GM23338 (cell line): ENCODE data around the gene YWHAE. TPM values are rescaled to one million over a fixed set of nuclear protein-coding genes. Genes with fewer than 3 reads are reported as not detected.

Source experiments
- ATAC-seq: fragments of 200-7000 bp; cut with Tn5 transposase; 3 replicates; pipeline ENCODE4 v1.9.1; 2020
- DNase-seq: peaks from one replicate; pipeline ENCODE4 v3.0.0-alpha.2; 2015; ENCODE audit warnings: low spot score
- H2AFZ ChIP-seq: fragments of 200-600 bp; sonication (generic); 2 replicates; pipeline ENCODE4 v1.8.0; 2016; ENCODE audit warnings: antibody characterized with exemption, mild to moderate bottlenecking, moderate library complexity
- H3F3A ChIP-seq: fragments of 200-600 bp; sonication (generic); replicated peaks from 2 replicates; pipeline ENCODE4 v1.8.0; 2017; ENCODE audit warnings: antibody characterized with exemption, mixed run types, low read depth
- H3K27ac ChIP-seq: fragments of 200-600 bp; sonication (generic); 2 replicates; pipeline ENCODE4 v1.6.1; 2016; ENCODE audit warnings: low read depth
- H3K27me3 ChIP-seq: fragments of 200-600 bp; sonication (generic); 2 replicates; pipeline ENCODE4 v1.8.0; 2016; ENCODE audit warnings: mild to moderate bottlenecking, mixed run types, moderate library complexity; ENCODE audit not compliant: insufficient read depth
- H3K36me3 ChIP-seq: fragments of 200-600 bp; sonication (generic); 2 replicates; pipeline ENCODE4 v1.8.0; 2016; ENCODE audit warnings: mild to moderate bottlenecking; ENCODE audit not compliant: insufficient read depth
- H3K4me1 ChIP-seq: fragments of 200-600 bp; sonication (generic); 2 replicates; pipeline ENCODE4 v1.8.0; 2016; ENCODE audit warnings: mild to moderate bottlenecking, moderate library complexity; ENCODE audit not compliant: insufficient read depth
- H3K4me2 ChIP-seq: fragments of 200-600 bp; sonication (generic); 2 replicates; pipeline ENCODE4 v1.7.1; 2017; ENCODE audit warnings: mixed run types
- H3K4me3 ChIP-seq: fragments of 200-600 bp; sonication (generic); 2 replicates; pipeline ENCODE4 v1.6.1; 2016; ENCODE audit warnings: mixed run types
- H3K79me2 ChIP-seq: fragments of 200-600 bp; sonication (generic); replicated peaks from 2 replicates; pipeline ENCODE4 v1.8.0; 2017; ENCODE audit warnings: mild to moderate bottlenecking; ENCODE audit not compliant: insufficient read depth
- H3K9me2 ChIP-seq: fragments of 200-600 bp; sonication (generic); 2 replicates; pipeline ENCODE4 v1.8.0; 2017; ENCODE audit not compliant: insufficient read depth
- H4K20me1 ChIP-seq: fragments of 200-600 bp; sonication (generic); replicated peaks from 2 replicates; pipeline ENCODE4 v1.8.0; 2017; ENCODE audit warnings: mild to moderate bottlenecking; ENCODE audit not compliant: insufficient read depth
- H3K27ac Mint-ChIP-seq: 2 replicates; pipeline ENCODE4 v1.8.0; 2020; ENCODE audit warnings: inconsistent platforms, mild to moderate bottlenecking, moderate library complexity, mixed read lengths
- H3K27me3 Mint-ChIP-seq: 3 replicates; pipeline ENCODE4 v1.8.0; 2022; ENCODE audit warnings: low read depth, mild to moderate bottlenecking, moderate library complexity, mixed read lengths, inconsistent platforms; ENCODE audit not compliant: insufficient read depth, poor library complexity
- H3K36me3 Mint-ChIP-seq: 3 replicates; pipeline ENCODE4 v1.8.0; 2021; ENCODE audit warnings: low read depth, mild to moderate bottlenecking, inconsistent platforms, moderate library complexity, mixed read lengths
- H3K4me1 Mint-ChIP-seq: 3 replicates; pipeline ENCODE4 v1.8.0; 2020; ENCODE audit warnings: mild to moderate bottlenecking, inconsistent platforms, mixed read lengths
- H3K4me3 Mint-ChIP-seq: 3 replicates; pipeline ENCODE4 v1.8.0; 2021; ENCODE audit warnings: moderate library complexity, mild to moderate bottlenecking, inconsistent platforms, mixed read lengths
- H3K9me3 Mint-ChIP-seq: 3 replicates; pipeline ENCODE4 v1.8.0; 2020; ENCODE audit warnings: moderate library complexity, mild to moderate bottlenecking, inconsistent platforms, mixed read lengths
- EZH2phosphoT487 ChIP-seq: fragments of 200-600 bp; sonication (generic); IDR thresholded peaks from one replicate; pipeline ENCODE4 v1.8.1; 2018; ENCODE audit warnings: antibody characterized with exemption; ENCODE audit not compliant: unreplicated experiment
- JUNB ChIP-seq: IDR thresholded peaks from one replicate; pipeline ENCODE4 v1.6.1; 2016; ENCODE audit warnings: antibody characterized with exemption; ENCODE audit not compliant: unreplicated experiment
- NANOG ChIP-seq: IDR thresholded peaks from 2 replicates; pipeline ENCODE4 v1.6.1; 2016; ENCODE audit warnings: antibody characterized with exemption, borderline replicate concordance
- POLR2AphosphoS5 ChIP-seq: IDR thresholded peaks from 2 replicates; pipeline ENCODE4 v1.6.1; 2016; ENCODE audit warnings: antibody characterized with exemption, low read depth
- polyA plus RNA-seq: library from polyadenylated mRNA; unstranded; fragments of >200 nt; fragmentation: Nextera tagmentation; extraction: Ambion mirVana; gene quantifications from 2 replicates; pipeline ENCODE4 v1.2.1, GENCODE V29; 2016
- total RNA-seq: library from RNA; depleted of rRNA; stranded (reverse); fragments of >200 nt; shearing (Covaris generic); gene quantifications from 2 replicates; pipeline ENCODE4 v1.2.3, GENCODE V29; 2014
- TF ChIP-seq, protein P1 (sequence below): IDR thresholded peaks from one replicate; pipeline ENCODE4 v1.6.1; 2018; ENCODE audit warnings: antibody characterized with exemption; ENCODE audit not compliant: unreplicated experiment
- TF ChIP-seq, protein P2 (sequence below): IDR thresholded peaks from 2 replicates; pipeline ENCODE4 v1.6.1; 2016; ENCODE audit warnings: antibody characterized with exemption
- TF ChIP-seq, protein P3 (sequence below), 2 experiments: fragments of 200-600 bp in 1 of 2; sonication (generic) in 1 of 2; conservative IDR thresholded peaks; 2 replicates each; pipeline versions ENCODE4 v1.5.1 to v1.6.1; 2016 to 2017; ENCODE audit warnings: antibody characterized with exemption in 2 of 2, low read depth in 2 of 2, mild to moderate bottlenecking in 2 of 2, moderate library complexity in 1 of 2

Gene YWHAE
- total and polyA plus RNA-seq, 2 experiments from 2014 or later, result 1,251 to 1,283 TPM

DNA sequence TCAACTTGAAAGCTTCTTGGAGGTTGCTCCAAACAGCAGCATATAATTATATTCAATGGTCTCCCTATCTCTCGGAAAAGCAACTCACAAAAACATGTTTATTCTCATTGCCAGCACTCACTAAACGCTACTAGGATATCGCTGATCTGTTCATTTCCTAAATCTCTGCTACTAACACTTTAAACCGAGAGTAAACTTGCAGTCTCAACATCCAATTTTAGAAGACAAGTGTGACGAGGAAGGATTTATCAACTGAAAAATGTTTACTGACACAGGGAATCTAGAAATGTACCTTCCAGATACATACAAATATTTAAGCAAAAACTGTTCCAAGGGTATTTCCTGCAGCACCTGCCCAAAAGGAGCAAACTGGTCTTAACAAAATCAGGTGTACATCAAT, 56.5 kb downstream of the YWHAE start (continued):
- no peak for TF ChIP-seq POLR2AphosphoS5
- TF ChIP-seq NANOG, result no peak
- TF ChIP-seq, protein P1, sequence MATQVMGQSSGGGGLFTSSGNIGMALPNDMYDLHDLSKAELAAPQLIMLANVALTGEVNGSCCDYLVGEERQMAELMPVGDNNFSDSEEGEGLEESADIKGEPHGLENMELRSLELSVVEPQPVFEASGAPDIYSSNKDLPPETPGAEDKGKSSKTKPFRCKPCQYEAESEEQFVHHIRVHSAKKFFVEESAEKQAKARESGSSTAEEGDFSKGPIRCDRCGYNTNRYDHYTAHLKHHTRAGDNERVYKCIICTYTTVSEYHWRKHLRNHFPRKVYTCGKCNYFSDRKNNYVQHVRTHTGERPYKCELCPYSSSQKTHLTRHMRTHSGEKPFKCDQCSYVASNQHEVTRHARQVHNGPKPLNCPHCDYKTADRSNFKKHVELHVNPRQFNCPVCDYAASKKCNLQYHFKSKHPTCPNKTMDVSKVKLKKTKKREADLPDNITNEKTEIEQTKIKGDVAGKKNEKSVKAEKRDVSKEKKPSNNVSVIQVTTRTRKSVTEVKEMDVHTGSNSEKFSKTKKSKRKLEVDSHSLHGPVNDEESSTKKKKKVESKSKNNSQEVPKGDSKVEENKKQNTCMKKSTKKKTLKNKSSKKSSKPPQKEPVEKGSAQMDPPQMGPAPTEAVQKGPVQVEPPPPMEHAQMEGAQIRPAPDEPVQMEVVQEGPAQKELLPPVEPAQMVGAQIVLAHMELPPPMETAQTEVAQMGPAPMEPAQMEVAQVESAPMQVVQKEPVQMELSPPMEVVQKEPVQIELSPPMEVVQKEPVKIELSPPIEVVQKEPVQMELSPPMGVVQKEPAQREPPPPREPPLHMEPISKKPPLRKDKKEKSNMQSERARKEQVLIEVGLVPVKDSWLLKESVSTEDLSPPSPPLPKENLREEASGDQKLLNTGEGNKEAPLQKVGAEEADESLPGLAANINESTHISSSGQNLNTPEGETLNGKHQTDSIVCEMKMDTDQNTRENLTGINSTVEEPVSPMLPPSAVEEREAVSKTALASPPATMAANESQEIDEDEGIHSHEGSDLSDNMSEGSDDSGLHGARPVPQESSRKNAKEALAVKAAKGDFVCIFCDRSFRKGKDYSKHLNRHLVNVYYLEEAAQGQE, result no peak
- TF ChIP-seq JUNB, result no peak

DNA sequence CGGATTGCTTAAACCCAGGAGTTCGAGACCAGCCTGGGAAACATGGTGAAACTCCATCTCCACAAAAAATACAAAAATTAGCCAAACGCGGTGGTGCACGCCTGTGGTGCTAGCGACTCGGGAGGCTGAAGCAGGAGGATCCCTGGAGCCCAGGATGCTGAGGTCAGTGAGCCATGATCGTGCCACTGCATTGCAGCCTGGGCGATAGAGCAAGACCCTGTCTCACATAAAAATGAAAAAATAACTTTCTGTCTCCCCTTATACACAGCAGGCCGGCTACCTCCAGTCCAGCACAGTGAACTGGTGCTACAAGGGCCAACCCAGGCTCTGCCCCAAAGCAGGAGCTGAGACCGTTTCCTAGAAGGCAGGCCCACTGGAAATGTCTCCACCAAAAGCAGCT, 59.7 kb downstream of the YWHAE start:
- Mint-ChIP-seq H3K27me3 (peaks cover 14% of the 10 kb centered on the region), H3K4me3 (no peak overlapping the region), H3K4me1 (peaks cover 13% of the 10 kb centered on the region), H3K9me3 (no peaks in the 10 kb centered on the region; the same call in 1 of the 3 replicates), H3K27ac (no peak overlapping the region), H3K36me3 (peaks cover 32% of the 10 kb centered on the region)
- peaks cover 18% of the 10 kb centered on the region; the same call in 1 of the 2 replicates for H3K36me3 ChIP-seq
- TF ChIP-seq NANOG (no peak), EZH2phosphoT487 (no peak), POLR2AphosphoS5 (no peak)
- TF ChIP-seq, protein P2, sequence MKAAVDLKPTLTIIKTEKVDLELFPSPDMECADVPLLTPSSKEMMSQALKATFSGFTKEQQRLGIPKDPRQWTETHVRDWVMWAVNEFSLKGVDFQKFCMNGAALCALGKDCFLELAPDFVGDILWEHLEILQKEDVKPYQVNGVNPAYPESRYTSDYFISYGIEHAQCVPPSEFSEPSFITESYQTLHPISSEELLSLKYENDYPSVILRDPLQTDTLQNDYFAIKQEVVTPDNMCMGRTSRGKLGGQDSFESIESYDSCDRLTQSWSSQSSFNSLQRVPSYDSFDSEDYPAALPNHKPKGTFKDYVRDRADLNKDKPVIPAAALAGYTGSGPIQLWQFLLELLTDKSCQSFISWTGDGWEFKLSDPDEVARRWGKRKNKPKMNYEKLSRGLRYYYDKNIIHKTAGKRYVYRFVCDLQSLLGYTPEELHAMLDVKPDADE, result no peak
- no peak overlapping the region for H3K4me3 ChIP-seq
- H2AFZ ChIP-seq, result no peak overlapping the region
- H3F3A ChIP-seq, result peaks cover 13% of the 10 kb centered on the region
- no peak overlapping the region for H3K4me2 ChIP-seq
- peaks cover 7% of the 10 kb centered on the region; the same call in 1 of the 2 replicates for H3K4me1 ChIP-seq
- H3K27ac ChIP-seq, result no peak overlapping the region
- H3K27me3 ChIP-seq, result no peaks in the 10 kb centered on the region
- ATAC-seq (no peak), DNase-seq (no peak)
- peaks cover 2% of the 10 kb centered on the region; the same call in 1 of the 2 replicates for H3K79me2 ChIP-seq
- H4K20me1 ChIP-seq, result peaks cover 8% of the 10 kb centered on the region
- H3K9me2 ChIP-seq, result no peaks in the 10 kb centered on the region

DNA sequence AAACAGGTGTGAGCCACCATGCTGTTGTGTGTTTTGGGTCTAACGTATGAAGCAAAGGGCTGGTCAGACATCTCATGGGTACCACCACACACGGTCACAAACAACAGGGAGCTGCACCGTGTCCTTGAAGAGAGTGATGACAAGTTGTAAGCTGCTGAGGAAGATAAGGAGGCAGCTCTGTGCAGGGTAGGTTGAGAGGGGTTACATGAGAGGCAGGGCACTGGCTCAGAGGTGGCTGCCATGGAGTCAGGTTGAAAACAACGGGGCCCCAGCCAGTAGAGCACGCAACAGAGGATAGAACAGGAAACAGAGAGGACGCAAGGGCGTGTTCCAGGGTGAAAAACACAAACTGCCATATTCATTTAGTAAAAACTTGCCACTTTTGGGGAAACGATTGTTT, 68.3 kb downstream of the YWHAE start:
- no peaks in the 10 kb centered on the region for H3K4me1 Mint-ChIP-seq
- no peak for DNase-seq
- TF ChIP-seq EZH2phosphoT487 (no peak), JUNB (no peak), NANOG (no peak)
- TF ChIP-seq, protein P3, sequence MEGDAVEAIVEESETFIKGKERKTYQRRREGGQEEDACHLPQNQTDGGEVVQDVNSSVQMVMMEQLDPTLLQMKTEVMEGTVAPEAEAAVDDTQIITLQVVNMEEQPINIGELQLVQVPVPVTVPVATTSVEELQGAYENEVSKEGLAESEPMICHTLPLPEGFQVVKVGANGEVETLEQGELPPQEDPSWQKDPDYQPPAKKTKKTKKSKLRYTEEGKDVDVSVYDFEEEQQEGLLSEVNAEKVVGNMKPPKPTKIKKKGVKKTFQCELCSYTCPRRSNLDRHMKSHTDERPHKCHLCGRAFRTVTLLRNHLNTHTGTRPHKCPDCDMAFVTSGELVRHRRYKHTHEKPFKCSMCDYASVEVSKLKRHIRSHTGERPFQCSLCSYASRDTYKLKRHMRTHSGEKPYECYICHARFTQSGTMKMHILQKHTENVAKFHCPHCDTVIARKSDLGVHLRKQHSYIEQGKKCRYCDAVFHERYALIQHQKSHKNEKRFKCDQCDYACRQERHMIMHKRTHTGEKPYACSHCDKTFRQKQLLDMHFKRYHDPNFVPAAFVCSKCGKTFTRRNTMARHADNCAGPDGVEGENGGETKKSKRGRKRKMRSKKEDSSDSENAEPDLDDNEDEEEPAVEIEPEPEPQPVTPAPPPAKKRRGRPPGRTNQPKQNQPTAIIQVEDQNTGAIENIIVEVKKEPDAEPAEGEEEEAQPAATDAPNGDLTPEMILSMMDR (conservative IDR thresholded peaks at IDR 0.05; ENCODE audit: low read depth in 2 of 2), result no peak
- H3F3A ChIP-seq, result no peaks in the 10 kb centered on the region
- no peak overlapping the region for H3K4me3 ChIP-seq
- no peak; the same call in 2 of the 3 replicates for ATAC-seq
- peaks cover 7% of the 10 kb centered on the region for H4K20me1 ChIP-seq
- H3K36me3 Mint-ChIP-seq, result no peaks in the 10 kb centered on the region
- no peak overlapping the region for H2AFZ ChIP-seq
- H3K27ac Mint-ChIP-seq, result no peak overlapping the region
- no peak overlapping the region for H3K4me3 Mint-ChIP-seq
- no peaks in the 10 kb centered on the region for H3K9me2 ChIP-seq
- no peaks in the 10 kb centered on the region for H3K4me1 ChIP-seq
- H3K27me3 Mint-ChIP-seq, result peaks cover 6% of the 10 kb centered on the region
- no peaks in the 10 kb centered on the region for H3K9me3 Mint-ChIP-seq
- H3K79me2 ChIP-seq, result no peaks in the 10 kb centered on the region
- no peaks in the 10 kb centered on the region for H3K36me3 ChIP-seq
- H3K4me2 ChIP-seq, result no peak overlapping the region
- H3K27ac ChIP-seq, result no peak overlapping the region
- H3K27me3 ChIP-seq, result no peaks in the 10 kb centered on the region
